Measurements from ENCODE around the gene MAGI2. TPM values are rescaled to one million over a fixed set of nuclear protein-coding genes. Genes with fewer than 3 reads are reported as not detected.
A peak's percentile ranks its signal among the peaks of the same experiment; 100 is the strongest.

The MAGI2 gene
- total RNA-seq, 1 donor from 2014 or later = 5.8 TPM

DNA sequence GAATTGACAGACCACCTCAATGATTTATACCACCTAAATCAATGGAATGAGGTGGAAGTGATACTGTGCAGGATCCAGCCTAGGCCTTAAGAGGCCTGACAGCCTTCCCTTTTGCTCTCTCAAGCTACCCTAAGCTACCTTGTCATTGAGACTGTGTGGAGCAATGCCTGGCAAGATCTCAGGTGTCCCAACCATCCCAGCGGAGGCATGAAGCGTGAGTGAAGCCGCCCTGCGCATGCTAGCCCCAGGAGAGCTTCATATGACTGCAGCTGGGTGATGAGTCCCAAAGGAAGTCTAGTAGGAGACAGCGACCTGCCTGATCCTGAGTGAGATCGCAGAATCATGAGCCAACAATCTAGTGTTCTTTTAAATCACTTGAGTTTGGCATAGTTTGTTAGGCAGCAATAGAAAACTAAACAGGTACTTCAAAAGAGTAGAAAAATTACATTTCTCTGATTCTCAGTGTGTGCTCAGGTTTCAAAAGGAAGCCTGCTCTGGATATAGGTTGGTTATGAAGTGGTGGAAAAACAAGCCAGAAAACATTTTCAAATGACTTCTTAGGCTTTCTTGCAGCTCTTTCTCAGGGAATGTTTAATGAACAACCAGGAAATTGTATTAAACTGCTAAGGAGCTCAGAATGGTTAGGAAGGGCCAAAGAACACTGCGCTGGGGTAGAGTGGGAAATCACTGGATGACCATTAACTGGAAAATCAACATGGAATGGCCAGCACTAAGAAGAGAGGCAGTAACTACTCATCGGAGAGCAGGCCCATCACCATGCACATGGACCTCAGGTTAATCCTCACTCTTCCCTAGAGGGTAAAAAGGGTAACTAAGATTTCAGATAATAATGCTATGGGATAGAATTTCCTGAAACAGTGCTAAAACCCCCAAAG lies 1119.7 kb downstream of the MAGI2 start:
- no peaks in the 10 kb centered on the region for H3K4me1 Mint-ChIP-seq (ENCODE audit: low read depth)
- H3K27me3 Mint-ChIP-seq (ENCODE audit: low read depth) = no peaks in the 10 kb centered on the region
- DNase-seq (ENCODE audit: low spot score) = no peak
- H3K9me3 Mint-ChIP-seq (ENCODE audit: low read depth) = no peaks in the 10 kb centered on the region
- TF ChIP-seq, protein P1, sequence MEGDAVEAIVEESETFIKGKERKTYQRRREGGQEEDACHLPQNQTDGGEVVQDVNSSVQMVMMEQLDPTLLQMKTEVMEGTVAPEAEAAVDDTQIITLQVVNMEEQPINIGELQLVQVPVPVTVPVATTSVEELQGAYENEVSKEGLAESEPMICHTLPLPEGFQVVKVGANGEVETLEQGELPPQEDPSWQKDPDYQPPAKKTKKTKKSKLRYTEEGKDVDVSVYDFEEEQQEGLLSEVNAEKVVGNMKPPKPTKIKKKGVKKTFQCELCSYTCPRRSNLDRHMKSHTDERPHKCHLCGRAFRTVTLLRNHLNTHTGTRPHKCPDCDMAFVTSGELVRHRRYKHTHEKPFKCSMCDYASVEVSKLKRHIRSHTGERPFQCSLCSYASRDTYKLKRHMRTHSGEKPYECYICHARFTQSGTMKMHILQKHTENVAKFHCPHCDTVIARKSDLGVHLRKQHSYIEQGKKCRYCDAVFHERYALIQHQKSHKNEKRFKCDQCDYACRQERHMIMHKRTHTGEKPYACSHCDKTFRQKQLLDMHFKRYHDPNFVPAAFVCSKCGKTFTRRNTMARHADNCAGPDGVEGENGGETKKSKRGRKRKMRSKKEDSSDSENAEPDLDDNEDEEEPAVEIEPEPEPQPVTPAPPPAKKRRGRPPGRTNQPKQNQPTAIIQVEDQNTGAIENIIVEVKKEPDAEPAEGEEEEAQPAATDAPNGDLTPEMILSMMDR (IDR thresholded peaks at IDR 0.05) = no peak
- H3K36me3 Mint-ChIP-seq (ENCODE audit: low read depth) = peaks cover 2% of the 10 kb centered on the region
- H3K4me3 Mint-ChIP-seq (ENCODE audit: unreplicated experiment) = no peak overlapping the region
- H3K27ac Mint-ChIP-seq (ENCODE audit: unreplicated experiment) = no peak overlapping the region

GRCh38 chr7:78329001-78329655 lies 1124.3 kb downstream of the MAGI2 start:
- Mint-ChIP-seq H3K27me3 (ENCODE audit: low read depth) (no peaks in the 10 kb centered on the region), H3K4me3 (ENCODE audit: unreplicated experiment) (no peak overlapping the region), H3K4me1 (ENCODE audit: low read depth) (no peaks in the 10 kb centered on the region), H3K9me3 (ENCODE audit: low read depth) (no peaks in the 10 kb centered on the region), H3K27ac (ENCODE audit: unreplicated experiment) (no peak overlapping the region), H3K36me3 (ENCODE audit: low read depth) (no peaks in the 10 kb centered on the region)
- no peak for DNase-seq (ENCODE audit: low spot score)
- TF ChIP-seq, protein P1 (IDR thresholded peaks at IDR 0.05) = no peak

GRCh38 chr7:78327718-78328117 lies 1125.7 kb downstream of the MAGI2 start:
- TF ChIP-seq, protein P1 (IDR thresholded peaks at IDR 0.05) = no peak
- Mint-ChIP-seq H3K4me3 (ENCODE audit: unreplicated experiment) (no peak overlapping the region), H3K4me1 (ENCODE audit: low read depth) (peaks cover 9% of the 10 kb centered on the region)

GRCh38 chr7:78326876-78327275 lies 1126.6 kb downstream of the MAGI2 start:
- Mint-ChIP-seq H3K36me3 (ENCODE audit: low read depth) (no peaks in the 10 kb centered on the region), H3K4me1 (ENCODE audit: low read depth) (peaks cover 9% of the 10 kb centered on the region), H3K4me3 (ENCODE audit: unreplicated experiment) (no peak overlapping the region), H3K27me3 (ENCODE audit: low read depth) (no peaks in the 10 kb centered on the region), H3K27ac (ENCODE audit: unreplicated experiment) (no peak overlapping the region), H3K9me3 (ENCODE audit: low read depth) (no peaks in the 10 kb centered on the region)
- DNase-seq (ENCODE audit: low spot score) = no peak
- TF ChIP-seq, protein P1 (IDR thresholded peaks at IDR 0.05) = no peak

More at GRCh38 chr7:78327718-78328117, 1125.7 kb downstream of the MAGI2 start:
- Mint-ChIP-seq H3K36me3 (ENCODE audit: low read depth) (no peaks in the 10 kb centered on the region), H3K27ac (ENCODE audit: unreplicated experiment) (no peak overlapping the region), H3K9me3 (ENCODE audit: low read depth) (no peaks in the 10 kb centered on the region), H3K27me3 (ENCODE audit: low read depth) (no peaks in the 10 kb centered on the region)
- DNase-seq (ENCODE audit: low spot score) = no peak

- TF ChIP-seq, protein P1 (IDR thresholded peaks at IDR 0.05) = peak; percentile 11
- H3K36me3 Mint-ChIP-seq (ENCODE audit: low read depth) = no peaks in the 10 kb centered on the region
- DNase-seq (ENCODE audit: low spot score) = no peak
- no peaks in the 10 kb centered on the region for H3K9me3 Mint-ChIP-seq (ENCODE audit: low read depth)
- no peak overlapping the region for H3K4me3 Mint-ChIP-seq (ENCODE audit: unreplicated experiment)
- H3K4me1 Mint-ChIP-seq (ENCODE audit: low read depth) = peaks cover 9% of the 10 kb centered on the region
- no peaks in the 10 kb centered on the region for H3K27me3 Mint-ChIP-seq (ENCODE audit: low read depth)
- H3K27ac Mint-ChIP-seq (ENCODE audit: unreplicated experiment) = no peak overlapping the region
Measured at GRCh38 chr7:78326189-78326588, 1127.3 kb downstream of the MAGI2 start.

All from chondrocyte (in vitro differentiated cells).